HepG2 (cell line): ENCODE results near the gene SETD1A. TPM values are rescaled to one million over a fixed set of nuclear protein-coding genes. Genes with fewer than 3 reads are reported as not detected.
A peak's percentile ranks its signal among the peaks of the same experiment; 100 is the strongest.

Source experiments
- AKAP8 ChIP-seq: sonication (generic); formaldehyde crosslinking; IDR thresholded peaks from 2 replicates; pipeline ENCODE4 v1.5.1; 2020; ENCODE audit warnings: mild to moderate bottlenecking, missing genetic modification reagents
- ARID4A ChIP-seq: sonication (generic); formaldehyde crosslinking; IDR thresholded peaks from 2 replicates; pipeline ENCODE4 v1.5.0; 2020; ENCODE audit warnings: mild to moderate bottlenecking, missing genetic modification reagents, borderline replicate concordance
- CBX2 ChIP-seq, 2 experiments: fragments of 200-600 bp in 1 of 2; sonication (generic); formaldehyde crosslinking in 1 of 2; IDR thresholded peaks; 2 replicates each; pipeline versions ENCODE4 v1.7.0 to v1.8.1; 2018 to 2022; ENCODE audit warnings: low read depth in 2 of 2, low read length in 1 of 2, mild to moderate bottlenecking in 1 of 2, missing genetic modification reagents in 1 of 2
- KLF16 ChIP-seq, 2 experiments: sonication (generic) in 1 of 2; formaldehyde crosslinking in 1 of 2; IDR thresholded peaks; 2 replicates each; pipeline versions ENCODE4 v1.6.1 to v1.8.0; 2016 to 2023; ENCODE audit warnings: missing genetic modification reagents in 2 of 2, missing compliant biosample characterization in 1 of 2
- MXI1 ChIP-seq: IDR thresholded peaks from 3 replicates; pipeline ENCODE4 v1.6.1; 2012; ENCODE audit warnings: low read depth, low read length, inconsistent platforms, borderline replicate concordance
- NKX3-1 ChIP-seq: sonication (generic); formaldehyde crosslinking; IDR thresholded peaks from 2 replicates; pipeline ENCODE4 v1.5.0; 2020; ENCODE audit warnings: missing genetic modification reagents
- SMYD3 ChIP-seq: sonication (generic); formaldehyde crosslinking; IDR thresholded peaks from 2 replicates; pipeline ENCODE4 v1.8.1; 2023; ENCODE audit warnings: mild to moderate bottlenecking, missing genetic modification reagents
- ZEB1 ChIP-seq: IDR thresholded peaks from 2 replicates; pipeline ENCODE4 v1.6.1; 2012; ENCODE audit warnings: mild to moderate bottlenecking, low read depth, inconsistent platforms; ENCODE audit not compliant: insufficient replicate concordance
- ZMAT3 ChIP-seq: sonication (generic); formaldehyde crosslinking; conservative IDR thresholded peaks from 2 replicates; pipeline ENCODE4 v1.7.0; 2021; ENCODE audit warnings: missing genetic modification reagents
- ZNF737 ChIP-seq: sonication (generic); formaldehyde crosslinking; IDR thresholded peaks from 2 replicates; pipeline ENCODE4 v1.5.0; 2020; ENCODE audit warnings: missing genetic modification reagents, mild to moderate bottlenecking, borderline replicate concordance
- polyA plus RNA-seq, 8 experiments: library from polyadenylated mRNA; depleted of rRNA in 3 of 8; stranded (reverse) in 7 of 8; unstranded in 1 of 8; fragments of >200 nt; fragmentation: Illumina TruSeq in 4 of 8; extraction: Trizol in 4 of 8; gene quantifications; 2 replicates each; pipeline versions ENCODE4 v1.2.1 to v1.2.3, GENCODE V29; 2011 to 2016; ENCODE audit warnings: low read depth in 4 of 8, missing spikeins in 1 of 8, mixed read lengths in 1 of 8; ENCODE audit not compliant: insufficient read depth in 1 of 8
- total RNA-seq, 5 experiments: library from RNA; depleted of rRNA; stranded (reverse); fragments of >200 nt; fragmentation: Illumina TruSeq; extraction: Trizol; gene quantifications; 2 replicates each; pipeline ENCODE4 v1.2.3, GENCODE V29; 2016; ENCODE audit warnings: low read depth in 1 of 5
- TF ChIP-seq, protein P1 (sequence below): sonication (generic); formaldehyde crosslinking; IDR thresholded peaks from 2 replicates; pipeline ENCODE4 v1.4.0; 2020; ENCODE audit warnings: missing genetic modification reagents
- TF ChIP-seq, protein P2 (sequence below): sonication (generic); formaldehyde crosslinking; IDR thresholded peaks from 2 replicates; pipeline ENCODE4 v1.4.0; 2020; ENCODE audit warnings: mild to moderate bottlenecking, missing genetic modification reagents
- TF ChIP-seq, protein P3 (sequence below): sonication (generic); formaldehyde crosslinking; IDR thresholded peaks from 2 replicates; pipeline ENCODE4 v1.4.0; 2020; ENCODE audit warnings: low read depth, mild to moderate bottlenecking, missing genetic modification reagents
- TF ChIP-seq, protein P4 (sequence below): sonication (generic); formaldehyde crosslinking; IDR thresholded peaks from 2 replicates; pipeline ENCODE4 v1.5.0; 2020; ENCODE audit warnings: mild to moderate bottlenecking, missing genetic modification reagents, moderate library complexity

The SETD1A gene
- total and polyA plus RNA-seq, 2 of the 13 experiments (the other 11 are each of a cell fraction or from before 2014, with no cell fraction given): 3.8 to 5.6 TPM

GRCh38 chr16:31032736-31033708, 75.5 kb downstream of the SETD1A start, which contains the start of gene STX4 (continued):
- TF ChIP-seq CBX2 (IDR thresholded peaks at IDR 0.05; ENCODE audit: low read depth, low read length) (no peak), CBX2 (CRISPR knock-in tag; IDR thresholded peaks at IDR 0.05; ENCODE audit: low read depth) (peak; percentile 45; the same call in 1 of the 2 replicates), AKAP8 (CRISPR knock-in tag) (peak; percentile 32; the same call in 1 of the 2 replicates), ZMAT3 (no peak), ZEB1 (no peak), KLF16 (CRISPR knock-in tag; IDR thresholded peaks at IDR 0.05) (peak in 1 of 2 experiments; percentile 67; a peak in 2 of 4 replicates), SMYD3 (CRISPR knock-in tag) (no peak; the same call in 1 of the 2 replicates), NKX3-1 (CRISPR knock-in tag) (peak; percentile 78), ZNF737 (CRISPR knock-in tag) (peak; percentile 82; the same call in 1 of the 2 replicates), MXI1 (peak; percentile 75; the same call in 2 of the 3 replicates), ARID4A (CRISPR knock-in tag) (peak; percentile 93)
- TF ChIP-seq, protein P1, sequence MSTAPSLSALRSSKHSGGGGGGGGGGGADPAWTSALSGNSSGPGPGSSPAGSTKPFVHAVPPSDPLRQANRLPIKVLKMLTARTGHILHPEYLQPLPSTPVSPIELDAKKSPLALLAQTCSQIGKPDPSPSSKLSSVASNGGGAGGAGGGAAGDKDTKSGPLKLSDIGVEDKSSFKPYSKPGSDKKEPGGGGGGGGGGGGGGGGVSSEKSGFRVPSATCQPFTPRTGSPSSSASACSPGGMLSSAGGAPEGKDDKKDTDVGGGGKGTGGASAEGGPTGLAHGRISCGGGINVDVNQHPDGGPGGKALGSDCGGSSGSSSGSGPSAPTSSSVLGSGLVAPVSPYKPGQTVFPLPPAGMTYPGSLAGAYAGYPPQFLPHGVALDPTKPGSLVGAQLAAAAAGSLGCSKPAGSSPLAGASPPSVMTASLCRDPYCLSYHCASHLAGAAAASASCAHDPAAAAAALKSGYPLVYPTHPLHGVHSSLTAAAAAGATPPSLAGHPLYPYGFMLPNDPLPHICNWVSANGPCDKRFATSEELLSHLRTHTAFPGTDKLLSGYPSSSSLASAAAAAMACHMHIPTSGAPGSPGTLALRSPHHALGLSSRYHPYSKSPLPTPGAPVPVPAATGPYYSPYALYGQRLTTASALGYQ (CRISPR knock-in tag): peak; percentile 57; the same call in 1 of the 2 replicates
- TF ChIP-seq, protein P2, sequence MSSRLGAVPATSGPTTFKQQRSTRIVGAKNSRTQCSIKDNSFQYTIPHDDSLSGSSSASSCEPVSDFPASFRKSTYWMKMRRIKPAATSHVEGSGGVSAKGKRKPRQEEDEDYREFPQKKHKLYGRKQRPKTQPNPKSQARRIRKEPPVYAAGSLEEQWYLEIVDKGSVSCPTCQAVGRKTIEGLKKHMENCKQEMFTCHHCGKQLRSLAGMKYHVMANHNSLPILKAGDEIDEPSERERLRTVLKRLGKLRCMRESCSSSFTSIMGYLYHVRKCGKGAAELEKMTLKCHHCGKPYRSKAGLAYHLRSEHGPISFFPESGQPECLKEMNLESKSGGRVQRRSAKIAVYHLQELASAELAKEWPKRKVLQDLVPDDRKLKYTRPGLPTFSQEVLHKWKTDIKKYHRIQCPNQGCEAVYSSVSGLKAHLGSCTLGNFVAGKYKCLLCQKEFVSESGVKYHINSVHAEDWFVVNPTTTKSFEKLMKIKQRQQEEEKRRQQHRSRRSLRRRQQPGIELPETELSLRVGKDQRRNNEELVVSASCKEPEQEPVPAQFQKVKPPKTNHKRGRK: no peak
- TF ChIP-seq, protein P3, sequence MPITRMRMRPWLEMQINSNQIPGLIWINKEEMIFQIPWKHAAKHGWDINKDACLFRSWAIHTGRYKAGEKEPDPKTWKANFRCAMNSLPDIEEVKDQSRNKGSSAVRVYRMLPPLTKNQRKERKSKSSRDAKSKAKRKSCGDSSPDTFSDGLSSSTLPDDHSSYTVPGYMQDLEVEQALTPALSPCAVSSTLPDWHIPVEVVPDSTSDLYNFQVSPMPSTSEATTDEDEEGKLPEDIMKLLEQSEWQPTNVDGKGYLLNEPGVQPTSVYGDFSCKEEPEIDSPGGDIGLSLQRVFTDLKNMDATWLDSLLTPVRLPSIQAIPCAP (CRISPR knock-in tag): no peak
- TF ChIP-seq, protein P4, sequence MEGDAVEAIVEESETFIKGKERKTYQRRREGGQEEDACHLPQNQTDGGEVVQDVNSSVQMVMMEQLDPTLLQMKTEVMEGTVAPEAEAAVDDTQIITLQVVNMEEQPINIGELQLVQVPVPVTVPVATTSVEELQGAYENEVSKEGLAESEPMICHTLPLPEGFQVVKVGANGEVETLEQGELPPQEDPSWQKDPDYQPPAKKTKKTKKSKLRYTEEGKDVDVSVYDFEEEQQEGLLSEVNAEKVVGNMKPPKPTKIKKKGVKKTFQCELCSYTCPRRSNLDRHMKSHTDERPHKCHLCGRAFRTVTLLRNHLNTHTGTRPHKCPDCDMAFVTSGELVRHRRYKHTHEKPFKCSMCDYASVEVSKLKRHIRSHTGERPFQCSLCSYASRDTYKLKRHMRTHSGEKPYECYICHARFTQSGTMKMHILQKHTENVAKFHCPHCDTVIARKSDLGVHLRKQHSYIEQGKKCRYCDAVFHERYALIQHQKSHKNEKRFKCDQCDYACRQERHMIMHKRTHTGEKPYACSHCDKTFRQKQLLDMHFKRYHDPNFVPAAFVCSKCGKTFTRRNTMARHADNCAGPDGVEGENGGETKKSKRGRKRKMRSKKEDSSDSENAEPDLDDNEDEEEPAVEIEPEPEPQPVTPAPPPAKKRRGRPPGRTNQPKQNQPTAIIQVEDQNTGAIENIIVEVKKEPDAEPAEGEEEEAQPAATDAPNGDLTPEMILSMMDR: peak; percentile 16; the same call in 1 of the 2 replicates
